Glutamatergic neuron (in vitro differentiated cells): ENCODE data around the gene ROR1. TPM values are rescaled to one million over a fixed set of nuclear protein-coding genes. Genes with fewer than 3 reads are reported as not detected.

ENCODE experiments used
- DNase-seq: peaks from one replicate; pipeline ENCODE4 v3.0.0; 2022
- H3K27ac Mint-ChIP-seq: one replicate; pipeline ENCODE4 v1.8.0; 2020; ENCODE audit warnings: mild to moderate bottlenecking, mixed read lengths, inconsistent platforms; ENCODE audit not compliant: unreplicated experiment
- H3K27me3 Mint-ChIP-seq: one replicate; pipeline ENCODE4 v1.8.0; 2020; ENCODE audit warnings: mild to moderate bottlenecking, moderate library complexity, mixed read lengths, inconsistent platforms; ENCODE audit not compliant: unreplicated experiment
- H3K36me3 Mint-ChIP-seq: one replicate; pipeline ENCODE4 v1.8.0; 2020; ENCODE audit warnings: mild to moderate bottlenecking, mixed read lengths, inconsistent platforms; ENCODE audit not compliant: unreplicated experiment
- H3K4me1 Mint-ChIP-seq: one replicate; pipeline ENCODE4 v1.8.0; 2020; ENCODE audit warnings: mild to moderate bottlenecking, low read depth, mixed read lengths, inconsistent platforms; ENCODE audit not compliant: unreplicated experiment
- H3K4me3 Mint-ChIP-seq: one replicate; pipeline ENCODE4 v1.8.0; 2020; ENCODE audit warnings: mild to moderate bottlenecking, mixed read lengths, inconsistent platforms; ENCODE audit not compliant: unreplicated experiment
- H3K9me3 Mint-ChIP-seq: one replicate; pipeline ENCODE4 v1.8.0; 2020; ENCODE audit warnings: mild to moderate bottlenecking, moderate library complexity, mixed read lengths, inconsistent platforms; ENCODE audit not compliant: unreplicated experiment
- total RNA-seq: library from RNA; stranded (reverse); fragmentation: NEBNext Ultra II Directional; extraction: Animal tissue kit (Norgen Biotek cat#: 25700); gene quantifications from one replicate; pipeline ENCODE4 v1.2.1, GENCODE V29; 2021; ENCODE audit not compliant: unreplicated experiment
- TF ChIP-seq, protein P1 (sequence below): fragments of 200-600 bp; sonication (generic); IDR thresholded peaks from one replicate; pipeline ENCODE4 v1.5.0; 2021; ENCODE audit not compliant: partially characterized antibody, unreplicated experiment

Gene ROR1
- total RNA-seq, 1 donor from 2014 or later: 11.3 TPM

DNA sequence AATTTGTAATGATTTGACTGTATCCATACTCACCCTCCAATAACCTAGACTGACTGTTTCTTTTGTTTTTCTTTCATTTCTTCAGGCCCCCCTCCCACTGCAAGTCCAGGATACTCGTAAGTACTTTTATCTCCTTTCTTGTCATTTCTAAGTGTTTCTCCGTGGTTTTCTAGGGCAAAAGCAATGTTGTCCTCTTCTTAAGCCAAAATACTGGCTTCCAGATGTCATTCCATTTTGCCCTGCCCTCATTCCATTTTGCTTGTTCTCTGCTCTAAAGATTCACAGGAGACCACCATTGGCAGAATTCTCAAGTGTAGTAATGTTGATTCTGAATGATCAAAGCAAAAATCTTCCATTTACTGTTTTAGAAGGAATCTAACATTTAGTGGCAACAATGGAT, 276.8 kb downstream of the ROR1 start:
- H3K27ac Mint-ChIP-seq: no peak overlapping the region
- TF ChIP-seq, protein P1, sequence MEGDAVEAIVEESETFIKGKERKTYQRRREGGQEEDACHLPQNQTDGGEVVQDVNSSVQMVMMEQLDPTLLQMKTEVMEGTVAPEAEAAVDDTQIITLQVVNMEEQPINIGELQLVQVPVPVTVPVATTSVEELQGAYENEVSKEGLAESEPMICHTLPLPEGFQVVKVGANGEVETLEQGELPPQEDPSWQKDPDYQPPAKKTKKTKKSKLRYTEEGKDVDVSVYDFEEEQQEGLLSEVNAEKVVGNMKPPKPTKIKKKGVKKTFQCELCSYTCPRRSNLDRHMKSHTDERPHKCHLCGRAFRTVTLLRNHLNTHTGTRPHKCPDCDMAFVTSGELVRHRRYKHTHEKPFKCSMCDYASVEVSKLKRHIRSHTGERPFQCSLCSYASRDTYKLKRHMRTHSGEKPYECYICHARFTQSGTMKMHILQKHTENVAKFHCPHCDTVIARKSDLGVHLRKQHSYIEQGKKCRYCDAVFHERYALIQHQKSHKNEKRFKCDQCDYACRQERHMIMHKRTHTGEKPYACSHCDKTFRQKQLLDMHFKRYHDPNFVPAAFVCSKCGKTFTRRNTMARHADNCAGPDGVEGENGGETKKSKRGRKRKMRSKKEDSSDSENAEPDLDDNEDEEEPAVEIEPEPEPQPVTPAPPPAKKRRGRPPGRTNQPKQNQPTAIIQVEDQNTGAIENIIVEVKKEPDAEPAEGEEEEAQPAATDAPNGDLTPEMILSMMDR: no peak
- H3K4me1 Mint-ChIP-seq: no peaks in the 10 kb centered on the region
- H3K4me3 Mint-ChIP-seq: no peak overlapping the region
- H3K36me3 Mint-ChIP-seq: no peaks in the 10 kb centered on the region
- no peak for DNase-seq
- H3K9me3 Mint-ChIP-seq: peaks cover 2% of the 10 kb centered on the region
- H3K27me3 Mint-ChIP-seq: peaks cover 1% of the 10 kb centered on the region

DNA sequence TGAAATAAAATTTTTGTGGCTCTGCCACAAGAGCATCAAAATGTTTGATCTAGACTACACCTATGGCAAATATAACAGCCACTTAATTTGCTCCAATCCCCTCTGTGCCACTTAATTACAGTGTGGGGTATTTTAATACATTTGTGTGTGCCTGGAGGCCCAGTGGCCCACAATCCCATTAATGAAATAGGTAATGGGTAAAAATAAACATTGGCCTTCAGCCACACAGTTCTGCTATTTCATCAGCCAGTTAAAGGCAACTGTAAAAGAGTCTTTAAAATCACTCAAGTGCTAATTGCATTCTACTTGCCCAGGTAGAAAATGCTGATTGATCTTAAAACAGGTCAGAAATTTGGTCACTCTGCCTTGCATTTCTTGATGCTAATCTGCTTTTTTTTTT, 278.0 kb downstream of the ROR1 start:
- H3K9me3 Mint-ChIP-seq: peaks cover 2% of the 10 kb centered on the region
- DNase-seq: no peak
- H3K4me1 Mint-ChIP-seq: no peaks in the 10 kb centered on the region
- H3K36me3 Mint-ChIP-seq: no peaks in the 10 kb centered on the region
- no peak overlapping the region for H3K4me3 Mint-ChIP-seq
- peaks cover 1% of the 10 kb centered on the region for H3K27me3 Mint-ChIP-seq
- H3K27ac Mint-ChIP-seq: no peak overlapping the region
- TF ChIP-seq, protein P1: no peak

DNA sequence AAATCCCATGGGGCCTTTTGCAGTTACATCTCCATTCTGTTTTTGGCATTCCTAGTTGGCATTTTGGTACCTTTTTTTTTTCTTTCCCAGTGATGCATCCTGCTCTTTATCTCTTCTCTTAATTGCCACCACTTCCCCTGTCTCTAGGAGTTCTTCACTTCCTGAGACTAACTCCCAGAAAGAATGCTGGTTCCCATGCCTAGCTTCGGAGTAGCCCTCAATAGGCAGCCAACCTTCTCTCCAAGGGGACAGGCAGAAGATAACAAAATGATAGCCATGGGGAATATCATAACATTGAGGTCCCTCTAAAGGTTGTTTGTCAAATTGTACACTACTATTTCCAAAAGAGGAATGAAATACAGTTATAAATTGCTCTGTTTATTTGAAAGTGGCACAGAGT, 279.0 kb downstream of the ROR1 start:
- Mint-ChIP-seq H3K4me1 (no peaks in the 10 kb centered on the region), H3K27ac (no peak overlapping the region), H3K9me3 (peaks cover 2% of the 10 kb centered on the region), H3K27me3 (peaks cover 1% of the 10 kb centered on the region), H3K4me3 (no peak overlapping the region), H3K36me3 (no peaks in the 10 kb centered on the region)
- no peak for DNase-seq
- TF ChIP-seq, protein P1: no peak

DNA sequence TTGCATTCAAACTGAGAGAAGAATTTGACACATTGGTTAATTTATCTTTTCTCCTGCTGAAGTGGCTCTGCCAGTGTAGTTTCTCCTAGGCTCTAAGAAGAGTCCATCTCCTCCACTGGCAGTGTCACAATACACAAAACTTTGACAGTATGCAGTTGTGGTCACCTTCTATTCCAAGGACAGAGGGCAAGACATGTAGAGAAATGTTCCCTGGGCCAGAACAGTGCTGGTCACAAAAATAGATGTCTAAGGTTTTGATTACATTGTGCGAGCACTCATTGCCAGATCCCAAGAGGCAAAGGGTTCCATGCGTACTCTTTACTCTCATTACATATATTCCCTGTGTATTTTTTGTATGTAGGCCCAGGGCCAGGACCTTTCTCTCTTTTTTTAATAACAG, 281.5 kb downstream of the ROR1 start:
- no peak overlapping the region for H3K4me3 Mint-ChIP-seq
- no peaks in the 10 kb centered on the region for H3K4me1 Mint-ChIP-seq
- no peak for DNase-seq
- TF ChIP-seq, protein P1: no peak
- no peak overlapping the region for H3K27ac Mint-ChIP-seq
- peaks cover 1% of the 10 kb centered on the region for H3K27me3 Mint-ChIP-seq
- H3K36me3 Mint-ChIP-seq: peaks cover 5% of the 10 kb centered on the region
- H3K9me3 Mint-ChIP-seq: peaks cover 2% of the 10 kb centered on the region

DNA sequence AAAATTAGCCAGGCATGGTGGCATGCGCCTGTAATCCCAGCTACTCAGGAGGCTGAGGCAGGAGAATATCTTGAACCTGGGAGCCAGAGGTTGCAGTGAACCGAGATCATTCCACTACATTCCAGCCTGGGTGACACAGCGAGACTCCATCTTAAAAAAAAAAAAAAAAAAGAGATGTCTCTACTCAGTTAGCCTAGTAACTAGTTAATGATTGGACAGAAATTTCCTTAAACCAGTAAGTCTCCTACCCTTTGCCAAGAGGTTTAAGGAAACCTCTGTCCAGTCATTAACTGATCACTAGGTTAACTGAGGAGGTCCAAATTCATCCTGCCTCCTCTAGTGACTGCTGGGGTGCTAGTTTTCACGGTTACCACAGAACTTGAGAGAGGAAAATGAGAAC, 285.7 kb downstream of the ROR1 start:
- Mint-ChIP-seq H3K4me1 (peaks cover 5% of the 10 kb centered on the region), H3K27ac (no peak overlapping the region), H3K36me3 (peaks cover 5% of the 10 kb centered on the region), H3K9me3 (no peaks in the 10 kb centered on the region), H3K4me3 (no peak overlapping the region), H3K27me3 (no peaks in the 10 kb centered on the region)
- no peak for DNase-seq
- TF ChIP-seq, protein P1: no peak
